ENCODE data around the gene ATP6V0C.
A peak's percentile ranks its signal among the peaks of the same experiment; 100 is the strongest.

Gene ATP6V0C

DNA sequence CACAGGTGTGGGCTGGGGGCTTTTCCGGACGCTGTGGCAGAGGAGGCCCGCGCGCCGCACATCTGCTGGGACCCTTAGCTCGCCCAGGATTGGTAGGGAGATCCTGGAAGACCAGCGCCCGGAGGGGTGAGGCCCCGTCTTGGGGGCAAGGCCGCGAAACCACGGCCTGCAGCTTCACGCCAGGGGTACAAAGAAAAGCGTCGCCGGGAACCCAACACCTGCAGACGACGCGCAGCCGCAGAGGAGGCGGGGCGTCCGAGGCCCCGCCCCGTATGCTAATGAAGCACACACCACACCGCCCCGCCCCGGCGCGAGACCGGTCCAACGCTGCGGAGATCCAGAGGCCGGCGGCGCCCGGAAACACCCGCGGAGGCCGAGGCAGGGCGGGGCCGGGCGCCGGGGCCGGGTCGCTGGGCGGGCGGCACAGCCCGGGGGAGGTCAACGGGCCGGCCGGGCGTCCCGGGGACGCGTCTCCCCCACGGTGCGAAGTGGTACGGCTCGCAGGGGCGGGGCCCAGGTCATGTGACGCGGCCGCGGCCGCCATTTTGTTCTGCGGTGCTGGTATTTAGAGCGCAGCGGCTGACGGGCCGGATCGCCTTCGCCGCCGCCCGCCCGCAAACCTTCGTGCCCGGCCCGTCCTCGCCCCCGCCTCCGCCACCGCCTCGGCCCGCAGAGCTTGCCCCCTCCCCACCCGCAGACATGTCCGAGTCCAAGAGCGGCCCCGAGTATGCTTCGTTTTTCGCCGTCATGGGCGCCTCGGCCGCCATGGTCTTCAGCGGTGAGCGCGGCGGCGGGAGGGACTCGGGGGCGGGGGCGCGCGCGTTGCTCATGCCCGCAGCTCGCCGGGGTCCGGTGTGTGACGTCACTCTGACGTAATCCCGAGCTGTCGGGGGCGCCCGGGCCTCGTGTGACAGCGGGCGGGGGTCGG lies at the start of gene ATP6V0C:
Gene ATP6V0C (plus strand): TSS at position 548 of the 928 bp plus-strand sequence. CDS start 152 bp downstream, at position 700.
- peak within 1 kb of the TSS; percentile 70 for H3K4me3 ChIP-seq (replicated peaks; ENCODE audit: low read depth, low read length)
- TF ChIP-seq, protein P1, sequence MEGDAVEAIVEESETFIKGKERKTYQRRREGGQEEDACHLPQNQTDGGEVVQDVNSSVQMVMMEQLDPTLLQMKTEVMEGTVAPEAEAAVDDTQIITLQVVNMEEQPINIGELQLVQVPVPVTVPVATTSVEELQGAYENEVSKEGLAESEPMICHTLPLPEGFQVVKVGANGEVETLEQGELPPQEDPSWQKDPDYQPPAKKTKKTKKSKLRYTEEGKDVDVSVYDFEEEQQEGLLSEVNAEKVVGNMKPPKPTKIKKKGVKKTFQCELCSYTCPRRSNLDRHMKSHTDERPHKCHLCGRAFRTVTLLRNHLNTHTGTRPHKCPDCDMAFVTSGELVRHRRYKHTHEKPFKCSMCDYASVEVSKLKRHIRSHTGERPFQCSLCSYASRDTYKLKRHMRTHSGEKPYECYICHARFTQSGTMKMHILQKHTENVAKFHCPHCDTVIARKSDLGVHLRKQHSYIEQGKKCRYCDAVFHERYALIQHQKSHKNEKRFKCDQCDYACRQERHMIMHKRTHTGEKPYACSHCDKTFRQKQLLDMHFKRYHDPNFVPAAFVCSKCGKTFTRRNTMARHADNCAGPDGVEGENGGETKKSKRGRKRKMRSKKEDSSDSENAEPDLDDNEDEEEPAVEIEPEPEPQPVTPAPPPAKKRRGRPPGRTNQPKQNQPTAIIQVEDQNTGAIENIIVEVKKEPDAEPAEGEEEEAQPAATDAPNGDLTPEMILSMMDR (IDR thresholded peaks at IDR 0.05; ENCODE audit: low read depth, low read length, missing control alignments), result no peak
- peak; percentile 55 for DNase-seq (ENCODE audit: extremely low read depth, low read depth)

DNA sequence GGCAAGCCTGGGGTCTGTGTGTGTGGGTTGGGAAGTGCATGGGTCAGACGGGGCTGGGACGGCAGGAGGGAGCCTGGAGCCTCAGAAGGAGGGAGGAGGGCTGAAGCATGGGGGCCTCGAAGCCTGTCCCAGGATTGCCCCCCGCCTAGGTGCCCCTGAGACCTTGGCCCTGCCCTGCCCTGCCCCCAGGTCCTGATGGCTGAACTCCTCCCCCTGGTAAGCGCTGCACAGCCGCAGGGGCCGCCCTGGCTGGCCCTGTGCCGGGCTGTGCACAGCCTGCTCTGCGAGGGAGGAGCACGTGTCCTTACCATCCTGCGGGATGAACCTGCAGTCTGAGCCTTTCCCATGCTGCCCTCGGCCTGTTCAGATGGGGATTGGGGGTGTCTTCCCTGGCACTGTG lies 49.4 kb upstream of the ATP6V0C start:
- DNase-seq (ENCODE audit: extremely low read depth, low read depth), result no peak
- TF ChIP-seq, protein P1 (IDR thresholded peaks at IDR 0.05; ENCODE audit: low read depth, low read length, missing control alignments), result no peak
- H3K4me3 ChIP-seq (replicated peaks; ENCODE audit: low read depth, low read length), result no peak overlapping the region

DNA sequence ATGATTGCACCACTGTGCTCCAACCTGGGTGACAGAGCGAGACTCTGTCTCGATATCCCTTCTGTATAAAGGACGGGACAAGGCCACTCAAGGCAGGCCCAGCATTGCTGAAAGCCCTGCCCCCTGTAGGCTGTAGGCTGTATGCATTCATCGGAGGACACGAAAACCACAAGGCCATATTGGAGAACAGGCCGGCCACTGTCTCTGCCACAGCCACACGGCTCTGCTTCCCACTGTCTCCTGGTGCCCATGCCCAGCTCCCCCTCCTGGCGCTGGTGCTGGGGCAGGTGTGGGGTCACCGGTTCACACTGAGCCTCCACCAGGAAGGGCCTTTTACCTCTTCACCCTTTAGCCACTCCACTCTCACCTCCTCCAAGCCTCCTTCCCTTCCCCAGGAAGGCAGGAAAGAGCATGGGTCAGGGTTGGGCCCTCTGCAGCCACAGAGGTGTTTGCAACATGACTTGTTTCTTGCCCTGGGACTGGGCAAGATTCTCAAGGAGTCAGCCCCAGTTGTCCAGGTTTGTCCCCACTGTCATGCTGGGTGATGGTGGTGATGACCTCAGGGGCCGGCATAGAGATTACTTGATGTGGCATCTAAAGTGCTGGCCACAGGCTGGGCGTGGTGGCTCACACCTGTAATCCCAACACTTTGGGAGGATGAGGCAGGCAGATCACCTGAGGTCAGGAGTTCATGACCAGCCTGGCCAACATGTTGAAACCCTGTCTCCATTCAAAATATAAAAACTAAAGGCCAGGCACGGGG lies 47.9 kb upstream of the ATP6V0C start:
- no peak for DNase-seq (ENCODE audit: extremely low read depth, low read depth)
- TF ChIP-seq, protein P1 (IDR thresholded peaks at IDR 0.05; ENCODE audit: low read depth, low read length, missing control alignments), result peak; percentile 31
- H3K4me3 ChIP-seq (replicated peaks; ENCODE audit: low read depth, low read length), result no peak overlapping the region

DNA sequence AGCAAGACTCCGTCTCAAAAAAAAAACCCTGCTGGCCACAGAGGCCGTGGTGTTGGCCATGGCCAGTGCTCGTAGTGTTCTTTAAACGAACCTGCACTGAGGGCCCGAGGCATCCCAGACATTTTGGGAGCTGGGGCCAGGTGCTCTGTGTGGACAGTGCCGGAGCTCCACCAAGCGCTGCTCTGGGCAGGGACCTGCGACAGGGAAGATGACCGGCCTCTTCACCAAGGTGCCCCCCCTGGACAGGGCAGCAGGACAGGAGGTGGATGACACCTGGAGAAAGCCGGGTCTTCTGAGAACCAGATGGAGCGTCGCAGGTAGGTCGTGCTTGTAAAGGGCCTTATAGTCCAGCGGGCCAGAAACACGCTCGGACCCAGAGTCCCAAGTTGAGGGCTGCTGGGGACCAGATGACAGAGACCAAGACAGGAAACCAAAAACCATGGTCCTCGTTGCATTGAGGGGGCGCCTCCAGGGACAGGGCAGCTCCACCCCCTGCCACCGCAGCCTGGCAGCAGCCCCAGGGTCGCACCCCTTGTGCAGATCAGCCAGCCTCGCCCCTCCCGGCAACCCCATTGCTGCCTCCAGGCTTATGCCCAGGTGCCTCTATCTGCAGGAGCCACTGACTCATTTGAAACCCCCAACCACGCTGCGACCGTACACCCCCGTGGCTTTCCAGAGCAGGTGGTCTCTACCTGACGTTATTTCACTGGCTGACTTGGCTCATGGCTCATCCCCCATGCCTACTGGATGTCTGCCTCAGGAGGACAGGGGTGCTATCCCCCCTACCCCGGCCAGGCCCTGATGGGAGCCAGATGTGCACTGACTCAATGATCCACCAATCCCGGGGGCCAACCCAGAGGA lies 46.9 kb upstream of the ATP6V0C start:
- no peak overlapping the region for H3K4me3 ChIP-seq (replicated peaks; ENCODE audit: low read depth, low read length)
- DNase-seq (ENCODE audit: extremely low read depth, low read depth), result no peak

DNA sequence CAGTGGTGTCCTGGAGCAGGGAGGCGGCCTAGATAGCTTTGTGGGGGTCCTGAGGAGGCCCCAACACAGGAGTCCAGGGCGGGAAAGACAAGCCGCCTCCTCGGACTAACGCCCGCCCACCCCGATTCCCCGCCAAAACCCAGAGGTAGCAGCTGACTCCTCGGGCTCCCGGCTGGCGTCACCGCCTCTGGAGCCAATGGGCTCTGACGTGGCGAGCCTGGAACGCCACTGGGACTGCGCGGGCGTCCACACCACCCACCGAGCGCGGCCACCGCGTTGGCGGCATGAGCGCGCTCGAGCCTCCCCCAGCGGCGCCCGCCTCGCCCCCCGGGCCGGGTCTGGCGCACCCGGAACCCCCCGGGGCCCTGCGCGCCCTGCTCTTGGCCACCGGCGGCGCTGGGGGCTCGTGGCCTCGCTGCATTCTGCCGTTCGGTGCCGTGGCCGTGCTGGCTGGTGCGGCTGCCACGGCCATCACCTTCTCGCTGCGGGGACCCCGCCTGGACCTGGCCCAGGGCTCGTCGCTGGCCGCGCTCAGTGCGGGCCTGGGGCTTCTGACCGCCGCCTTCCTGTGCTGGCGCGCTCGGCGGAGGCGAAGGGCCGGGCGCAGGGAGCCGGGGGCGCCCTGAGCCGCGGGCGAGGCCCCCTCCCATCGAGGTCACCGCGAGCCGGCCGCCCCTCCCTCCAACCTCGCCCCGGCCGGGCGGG lies 46.1 kb upstream of the ATP6V0C start:
- TF ChIP-seq, protein P1 (IDR thresholded peaks at IDR 0.05; ENCODE audit: low read depth, low read length, missing control alignments), result no peak
- peak overlapping the region; percentile 37 for H3K4me3 ChIP-seq (replicated peaks; ENCODE audit: low read depth, low read length)
- DNase-seq (ENCODE audit: extremely low read depth, low read depth), result no peak

More for the DNA sequence above, 46.9 kb upstream of the ATP6V0C start:
- TF ChIP-seq, protein P1 (IDR thresholded peaks at IDR 0.05; ENCODE audit: low read depth, low read length, missing control alignments), result no peak

All from HFF-Myc (cell line).